Neural cell (in vitro differentiated cells): ENCODE measurements around the gene CDH4. TPM values are rescaled to one million over a fixed set of nuclear protein-coding genes. Genes with fewer than 3 reads are reported as not detected.

ENCODE experiments used
- H2AFZ ChIP-seq: fragments of 200-600, 300-800 bp; sonication (generic), shearing (Covaris generic); 2 replicates; pipeline ENCODE4 v1.6.0; 2014; ENCODE audit warnings: low read depth, mild to moderate bottlenecking, antibody characterized with exemption, low read length, moderate library complexity
- H3F3A ChIP-seq: fragments of 200-600 bp; shearing (Covaris generic); 2 replicates; pipeline ENCODE4 v1.6.1; 2016; ENCODE audit warnings: mild to moderate bottlenecking, moderate library complexity, mixed read lengths, antibody characterized with exemption, low read length; ENCODE audit not compliant: insufficient read depth, poor library complexity, severe bottlenecking
- H3K27ac ChIP-seq: fragments of 200-600, 300-800 bp; sonication (generic), shearing (Covaris generic); 2 replicates; pipeline ENCODE4 v1.5.1; 2014; ENCODE audit warnings: mild to moderate bottlenecking, low read length, moderate library complexity
- H3K27me3 ChIP-seq: fragments of 300-800, 200-600 bp; sonication (generic), shearing (Covaris generic); 2 replicates; pipeline ENCODE4 v1.6.0; 2014; ENCODE audit warnings: mild to moderate bottlenecking, low read depth, low read length, moderate library complexity; ENCODE audit not compliant: insufficient read depth
- H3K36me3 ChIP-seq: fragments of 300-800, 200-600 bp; sonication (generic), shearing (Covaris generic); 2 replicates; pipeline ENCODE4 v1.5.1; 2014; ENCODE audit warnings: mild to moderate bottlenecking, antibody characterized with exemption, low read length, moderate library complexity; ENCODE audit not compliant: insufficient read depth
- H3K4me2 ChIP-seq: fragments of 300-800, 200-600 bp; sonication (generic), shearing (Covaris generic); 2 replicates; pipeline ENCODE4 v1.6.0; 2014; ENCODE audit warnings: mild to moderate bottlenecking, low read length
- H3K4me3 ChIP-seq: fragments of 300-800, 200-600 bp; sonication (generic), shearing (Covaris generic); 2 replicates; pipeline ENCODE4 v1.5.1; 2014; ENCODE audit warnings: mild to moderate bottlenecking, low read length, moderate library complexity
- H3K79me2 ChIP-seq: fragments of 200-600 bp; shearing (Covaris generic); replicated peaks from 2 replicates; pipeline ENCODE4 v1.6.0; 2014; ENCODE audit warnings: mild to moderate bottlenecking, low read length, moderate library complexity; ENCODE audit not compliant: insufficient read depth
- H3K9ac ChIP-seq: fragments of 300-800, 200-600 bp; sonication (generic), shearing (Covaris generic); 2 replicates; pipeline ENCODE4 v1.6.1; 2016; ENCODE audit warnings: mild to moderate bottlenecking, low read length, mixed read lengths
- H3K9me2 ChIP-seq: fragments of 200-600 bp; shearing (Covaris generic); 2 replicates; pipeline ENCODE4 v1.6.1; 2016; ENCODE audit warnings: mild to moderate bottlenecking, low read length, mixed read lengths; ENCODE audit not compliant: insufficient read depth
- H3K9me3 ChIP-seq: fragments of 200-600, 300-800 bp; sonication (generic), shearing (Covaris generic); 2 replicates; pipeline ENCODE4 v1.6.1; 2016; ENCODE audit warnings: mild to moderate bottlenecking, mixed run types, low read length, moderate library complexity, mixed read lengths
- H4K20me1 ChIP-seq: fragments of 200-600 bp; shearing (Covaris generic); 2 replicates; pipeline ENCODE4 v1.6.1; 2016; ENCODE audit warnings: mild to moderate bottlenecking, mixed run types; ENCODE audit not compliant: insufficient read depth
- EP300 ChIP-seq: fragments of 450-650 bp; conservative IDR thresholded peaks from 2 replicates; pipeline ENCODE4 v1.6.1; 2014; ENCODE audit warnings: antibody characterized with exemption, mild to moderate bottlenecking, moderate library complexity; ENCODE audit not compliant: poor library complexity, severe bottlenecking
- EZH2 ChIP-seq: fragments of 200-600, 300-800 bp; shearing (Covaris generic), sonication (generic); IDR thresholded peaks from 2 replicates; pipeline ENCODE4 v1.6.1; 2014; ENCODE audit warnings: antibody characterized with exemption, low read length, borderline replicate concordance, mild to moderate bottlenecking; ENCODE audit not compliant: insufficient read depth, poor library complexity, severe bottlenecking
- MXI1 ChIP-seq: fragments of 450-650 bp; conservative IDR thresholded peaks from 2 replicates; pipeline ENCODE4 v1.6.1; 2014; ENCODE audit warnings: antibody characterized with exemption, mild to moderate bottlenecking; ENCODE audit not compliant: poor library complexity, severe bottlenecking
- POLR2AphosphoS5 ChIP-seq: IDR thresholded peaks from 2 replicates; pipeline ENCODE4 v1.6.1; 2012
- RAD21 ChIP-seq: fragments of 450-650 bp; conservative IDR thresholded peaks from 2 replicates; pipeline ENCODE4 v1.6.1; 2014; ENCODE audit warnings: antibody characterized with exemption, mild to moderate bottlenecking, moderate library complexity
- SMC3 ChIP-seq: fragments of 450-650 bp; conservative IDR thresholded peaks from 2 replicates; pipeline ENCODE4 v1.6.1; 2014; ENCODE audit warnings: antibody characterized with exemption, mild to moderate bottlenecking, moderate library complexity; ENCODE audit not compliant: poor library complexity
- TAF1 ChIP-seq: IDR thresholded peaks from 2 replicates; pipeline ENCODE4 v1.6.1; 2012; ENCODE audit warnings: low read depth
- polyA plus RNA-seq: library from polyadenylated mRNA; depleted of rRNA; stranded (reverse); fragments of >200 nt; gene quantifications from 2 replicates; pipeline ENCODE4 v1.2.3, GENCODE V29; 2014
- TF ChIP-seq, protein P1 (sequence below): fragments of 450-650 bp; IDR thresholded peaks from 2 replicates; pipeline ENCODE4 v1.5.1; 2014; ENCODE audit warnings: antibody characterized with exemption, mild to moderate bottlenecking, moderate library complexity; ENCODE audit not compliant: poor library complexity, severe bottlenecking
- TF ChIP-seq, protein P2 (sequence below): IDR thresholded peaks from 2 replicates; pipeline ENCODE4 v1.6.1; 2012; ENCODE audit warnings: borderline replicate concordance

The CDH4 gene
- polyA plus RNA-seq, 1 donor from 2014 or later: 24.6 TPM

DNA sequence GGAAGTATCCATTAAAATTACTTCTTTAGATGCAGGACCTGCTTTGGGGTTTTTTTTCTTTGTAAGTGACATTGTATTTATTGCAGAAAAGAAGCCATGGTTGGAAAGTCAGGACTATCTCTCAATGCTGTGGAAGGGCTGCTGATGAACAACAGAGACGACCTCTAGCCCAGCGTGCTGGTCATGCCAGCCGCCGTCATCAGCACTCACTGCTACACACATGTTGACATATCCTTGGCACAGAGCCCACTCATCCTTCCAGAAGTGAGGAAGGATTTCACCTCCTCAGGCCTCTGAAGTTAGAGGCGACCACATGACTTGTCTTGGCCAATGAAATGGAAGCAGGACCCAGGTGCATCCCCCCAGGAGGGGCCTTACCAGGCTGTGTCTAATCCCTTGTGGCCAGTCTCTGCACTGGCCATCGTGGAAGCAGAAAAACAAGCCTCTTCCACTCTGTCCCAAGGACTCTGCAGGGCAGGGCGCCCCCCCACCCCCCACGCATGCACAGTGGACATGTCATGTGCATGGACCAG is 470.2 kb downstream of the CDH4 start:
- H3K9me2 ChIP-seq: no peaks in the 10 kb centered on the region
- TF ChIP-seq TAF1 (no peak), SMC3 (no peak), POLR2AphosphoS5 (no peak)
- H3K4me3 ChIP-seq: no peak overlapping the region
- H4K20me1 ChIP-seq: no peaks in the 10 kb centered on the region
- no peak overlapping the region for H3K9ac ChIP-seq
- H3K36me3 ChIP-seq: peaks cover 5% of the 10 kb centered on the region
- no peak overlapping the region for H2AFZ ChIP-seq
- no peak overlapping the region for H3K27ac ChIP-seq
- H3K79me2 ChIP-seq: no peaks in the 10 kb centered on the region
- H3F3A ChIP-seq: peaks cover 4% of the 10 kb centered on the region
- no peak overlapping the region for H3K4me2 ChIP-seq
- no peaks in the 10 kb centered on the region for H3K27me3 ChIP-seq
- no peaks in the 10 kb centered on the region for H3K9me3 ChIP-seq

DNA sequence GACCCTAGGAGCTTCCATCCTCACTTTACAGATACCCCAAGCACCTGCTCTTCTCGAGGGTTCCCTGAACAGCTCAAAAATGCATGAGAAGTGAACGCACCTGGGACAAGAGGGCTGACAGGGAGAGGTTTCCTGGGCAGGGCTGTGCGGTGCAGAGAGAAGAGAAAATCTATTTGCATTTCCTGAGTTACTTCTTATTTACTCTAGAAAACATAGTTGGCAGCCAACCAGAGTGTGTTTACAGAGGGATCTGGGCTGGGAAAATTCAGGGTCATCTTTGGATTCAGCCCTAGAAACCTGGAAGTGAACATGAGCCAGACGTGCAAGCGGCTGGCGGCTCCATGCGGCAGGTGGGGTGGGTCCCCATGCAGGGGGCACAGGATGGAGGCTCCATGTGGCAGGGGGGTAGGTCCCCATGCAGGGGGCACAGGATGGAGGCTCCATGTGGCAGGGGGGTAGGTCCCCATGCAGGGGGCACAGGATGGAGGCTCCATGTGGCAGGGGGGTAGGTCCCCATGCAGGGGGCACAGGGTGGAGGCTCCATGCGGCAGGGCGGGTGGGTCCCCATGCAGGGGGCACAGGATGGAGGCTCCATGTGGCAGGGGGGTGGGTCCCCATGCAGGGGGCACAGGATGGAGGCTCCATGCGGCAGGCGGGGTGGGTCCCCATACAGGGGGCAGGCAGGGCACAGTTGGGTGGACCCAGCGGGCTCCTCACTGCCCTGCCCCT is 471.6 kb downstream of the CDH4 start:
- no peak overlapping the region for H3K27ac ChIP-seq
- no peak overlapping the region for H2AFZ ChIP-seq
- no peak overlapping the region for H3K4me3 ChIP-seq
- H3K9me2 ChIP-seq: no peaks in the 10 kb centered on the region
- no peak overlapping the region for H3K9ac ChIP-seq
- H3K79me2 ChIP-seq: no peaks in the 10 kb centered on the region
- no peaks in the 10 kb centered on the region for H4K20me1 ChIP-seq
- no peaks in the 10 kb centered on the region for H3K9me3 ChIP-seq
- no peak overlapping the region for H3K4me2 ChIP-seq
- no peaks in the 10 kb centered on the region for H3K27me3 ChIP-seq
- H3F3A ChIP-seq: peaks cover 4% of the 10 kb centered on the region
- TF ChIP-seq EZH2 (no peak), SMC3 (no peak), MXI1 (no peak), POLR2AphosphoS5 (no peak), EP300 (no peak), TAF1 (no peak), RAD21 (no peak)
- TF ChIP-seq, protein P1, sequence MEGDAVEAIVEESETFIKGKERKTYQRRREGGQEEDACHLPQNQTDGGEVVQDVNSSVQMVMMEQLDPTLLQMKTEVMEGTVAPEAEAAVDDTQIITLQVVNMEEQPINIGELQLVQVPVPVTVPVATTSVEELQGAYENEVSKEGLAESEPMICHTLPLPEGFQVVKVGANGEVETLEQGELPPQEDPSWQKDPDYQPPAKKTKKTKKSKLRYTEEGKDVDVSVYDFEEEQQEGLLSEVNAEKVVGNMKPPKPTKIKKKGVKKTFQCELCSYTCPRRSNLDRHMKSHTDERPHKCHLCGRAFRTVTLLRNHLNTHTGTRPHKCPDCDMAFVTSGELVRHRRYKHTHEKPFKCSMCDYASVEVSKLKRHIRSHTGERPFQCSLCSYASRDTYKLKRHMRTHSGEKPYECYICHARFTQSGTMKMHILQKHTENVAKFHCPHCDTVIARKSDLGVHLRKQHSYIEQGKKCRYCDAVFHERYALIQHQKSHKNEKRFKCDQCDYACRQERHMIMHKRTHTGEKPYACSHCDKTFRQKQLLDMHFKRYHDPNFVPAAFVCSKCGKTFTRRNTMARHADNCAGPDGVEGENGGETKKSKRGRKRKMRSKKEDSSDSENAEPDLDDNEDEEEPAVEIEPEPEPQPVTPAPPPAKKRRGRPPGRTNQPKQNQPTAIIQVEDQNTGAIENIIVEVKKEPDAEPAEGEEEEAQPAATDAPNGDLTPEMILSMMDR: no peak
- TF ChIP-seq, protein P2, sequence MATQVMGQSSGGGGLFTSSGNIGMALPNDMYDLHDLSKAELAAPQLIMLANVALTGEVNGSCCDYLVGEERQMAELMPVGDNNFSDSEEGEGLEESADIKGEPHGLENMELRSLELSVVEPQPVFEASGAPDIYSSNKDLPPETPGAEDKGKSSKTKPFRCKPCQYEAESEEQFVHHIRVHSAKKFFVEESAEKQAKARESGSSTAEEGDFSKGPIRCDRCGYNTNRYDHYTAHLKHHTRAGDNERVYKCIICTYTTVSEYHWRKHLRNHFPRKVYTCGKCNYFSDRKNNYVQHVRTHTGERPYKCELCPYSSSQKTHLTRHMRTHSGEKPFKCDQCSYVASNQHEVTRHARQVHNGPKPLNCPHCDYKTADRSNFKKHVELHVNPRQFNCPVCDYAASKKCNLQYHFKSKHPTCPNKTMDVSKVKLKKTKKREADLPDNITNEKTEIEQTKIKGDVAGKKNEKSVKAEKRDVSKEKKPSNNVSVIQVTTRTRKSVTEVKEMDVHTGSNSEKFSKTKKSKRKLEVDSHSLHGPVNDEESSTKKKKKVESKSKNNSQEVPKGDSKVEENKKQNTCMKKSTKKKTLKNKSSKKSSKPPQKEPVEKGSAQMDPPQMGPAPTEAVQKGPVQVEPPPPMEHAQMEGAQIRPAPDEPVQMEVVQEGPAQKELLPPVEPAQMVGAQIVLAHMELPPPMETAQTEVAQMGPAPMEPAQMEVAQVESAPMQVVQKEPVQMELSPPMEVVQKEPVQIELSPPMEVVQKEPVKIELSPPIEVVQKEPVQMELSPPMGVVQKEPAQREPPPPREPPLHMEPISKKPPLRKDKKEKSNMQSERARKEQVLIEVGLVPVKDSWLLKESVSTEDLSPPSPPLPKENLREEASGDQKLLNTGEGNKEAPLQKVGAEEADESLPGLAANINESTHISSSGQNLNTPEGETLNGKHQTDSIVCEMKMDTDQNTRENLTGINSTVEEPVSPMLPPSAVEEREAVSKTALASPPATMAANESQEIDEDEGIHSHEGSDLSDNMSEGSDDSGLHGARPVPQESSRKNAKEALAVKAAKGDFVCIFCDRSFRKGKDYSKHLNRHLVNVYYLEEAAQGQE: no peak
- peaks cover 5% of the 10 kb centered on the region for H3K36me3 ChIP-seq
